C4-2B (cell line): ENCODE measurements around the gene ZXDA.

Experiments
- H3K27ac ChIP-seq: fragments of 450-650 bp; 2 replicates; pipeline ENCODE4 v1.5.1; 2017
- CTCF ChIP-seq: fragments of 450-650 bp; conservative IDR thresholded peaks from 2 replicates; pipeline ENCODE4 v1.5.1; 2017; ENCODE audit warnings: mild to moderate bottlenecking
- ZFX ChIP-seq: fragments of 450-650 bp; IDR thresholded peaks from 2 replicates; pipeline ENCODE4 v1.6.1; 2017

ZXDA gene, protein sequence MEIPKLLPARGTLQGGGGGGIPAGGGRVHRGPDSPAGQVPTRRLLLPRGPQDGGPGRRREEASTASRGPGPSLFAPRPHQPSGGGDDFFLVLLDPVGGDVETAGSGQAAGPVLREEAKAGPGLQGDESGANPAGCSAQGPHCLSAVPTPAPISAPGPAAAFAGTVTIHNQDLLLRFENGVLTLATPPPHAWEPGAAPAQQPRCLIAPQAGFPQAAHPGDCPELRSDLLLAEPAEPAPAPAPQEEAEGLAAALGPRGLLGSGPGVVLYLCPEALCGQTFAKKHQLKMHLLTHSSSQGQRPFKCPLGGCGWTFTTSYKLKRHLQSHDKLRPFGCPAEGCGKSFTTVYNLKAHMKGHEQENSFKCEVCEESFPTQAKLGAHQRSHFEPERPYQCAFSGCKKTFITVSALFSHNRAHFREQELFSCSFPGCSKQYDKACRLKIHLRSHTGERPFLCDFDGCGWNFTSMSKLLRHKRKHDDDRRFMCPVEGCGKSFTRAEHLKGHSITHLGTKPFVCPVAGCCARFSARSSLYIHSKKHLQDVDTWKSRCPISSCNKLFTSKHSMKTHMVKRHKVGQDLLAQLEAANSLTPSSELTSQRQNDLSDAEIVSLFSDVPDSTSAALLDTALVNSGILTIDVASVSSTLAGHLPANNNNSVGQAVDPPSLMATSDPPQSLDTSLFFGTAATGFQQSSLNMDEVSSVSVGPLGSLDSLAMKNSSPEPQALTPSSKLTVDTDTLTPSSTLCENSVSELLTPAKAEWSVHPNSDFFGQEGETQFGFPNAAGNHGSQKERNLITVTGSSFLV

GRCh38 chrX:57910287-57910912 lies at the start of gene ZXDA:
TSS of gene ZXDA (minus strand) at chrX:57910458. CDS start at chrX:57910420, 38 bp downstream.
- peak within 1 kb of the TSS; percentile 79 for H3K27ac ChIP-seq

DNA sequence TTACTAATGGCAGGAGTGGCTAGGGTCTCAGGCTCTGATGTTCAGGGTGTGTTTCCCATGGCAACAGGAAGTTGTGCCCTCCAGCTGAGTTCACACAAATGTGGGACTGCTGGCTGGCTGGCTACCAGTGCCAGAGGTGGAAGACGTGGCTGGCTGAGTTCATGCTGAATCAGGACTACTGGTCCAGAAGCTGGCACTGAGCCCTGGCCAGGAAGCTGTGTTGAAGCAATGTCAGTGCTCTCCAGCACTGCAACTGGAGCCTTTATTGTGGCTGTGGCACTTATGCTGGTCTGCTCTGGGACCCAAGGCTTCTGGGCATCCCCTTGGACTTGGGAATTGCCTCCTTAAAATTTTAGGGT lies 42.0 kb upstream of the ZXDA start:
- TF ChIP-seq CTCF (no peak), ZFX (no peak)
- no peak overlapping the region for H3K27ac ChIP-seq

- H3K27ac ChIP-seq: no peak overlapping the region
- TF ChIP-seq ZFX: no peak
These were observed 41.5 kb upstream of the ZXDA start for GRCh38 chrX:57951666-57952319.

DNA sequence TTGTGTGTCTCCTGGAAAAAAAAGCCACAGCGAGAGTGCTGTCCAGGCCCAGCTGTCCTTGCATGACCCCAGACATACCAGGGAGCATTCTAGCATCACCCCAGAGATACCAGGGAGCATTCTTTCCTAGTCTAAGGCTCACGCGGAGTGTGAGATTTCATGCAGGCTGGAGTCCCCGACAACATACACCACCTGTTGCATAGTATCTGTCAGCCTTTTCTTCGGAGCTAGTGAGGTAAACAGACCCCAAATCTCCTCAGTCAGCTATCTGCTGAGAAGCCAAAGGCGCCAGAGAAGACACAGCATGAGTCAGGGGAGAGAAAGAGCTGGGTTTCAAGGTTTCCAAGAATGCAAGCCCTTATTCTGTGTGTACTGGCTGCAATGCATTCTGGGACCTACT lies 23.1 kb upstream of the ZXDA start:
- no peak overlapping the region for H3K27ac ChIP-seq
- TF ChIP-seq ZFX (no peak), CTCF (no peak)

- TF ChIP-seq ZFX: no peak
- no peak for TF ChIP-seq CTCF
- H3K27ac ChIP-seq: no peak overlapping the region
These were observed 22.0 kb upstream of the ZXDA start for GRCh38 chrX:57932266-57932665.

DNA sequence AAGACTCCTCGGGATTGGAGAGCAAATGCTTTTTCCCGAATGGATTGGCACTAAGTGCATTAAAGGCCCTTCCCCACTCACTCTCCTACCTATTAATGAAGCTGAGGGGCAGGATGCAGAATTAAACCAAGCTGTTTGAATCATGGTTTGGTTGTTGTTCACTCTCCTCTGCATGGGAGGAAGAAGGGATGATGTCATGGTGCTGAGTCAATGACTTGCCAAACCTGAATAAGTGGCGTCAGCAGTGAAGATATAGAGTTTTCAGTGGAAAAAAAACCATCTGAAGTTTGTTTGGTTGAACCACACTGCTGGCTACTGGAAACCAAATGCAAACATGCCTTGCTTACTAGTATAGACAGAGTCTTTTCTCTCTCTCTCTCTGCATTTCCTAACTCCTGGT lies 19.8 kb upstream of the ZXDA start:
- TF ChIP-seq ZFX (no peak), CTCF (no peak)
- no peak overlapping the region for H3K27ac ChIP-seq

- no peak overlapping the region for H3K27ac ChIP-seq
- TF ChIP-seq CTCF (peak; percentile 59), ZFX (no peak)
These were observed 19.1 kb upstream of the ZXDA start for GRCh38 chrX:57929373-57929772.

DNA sequence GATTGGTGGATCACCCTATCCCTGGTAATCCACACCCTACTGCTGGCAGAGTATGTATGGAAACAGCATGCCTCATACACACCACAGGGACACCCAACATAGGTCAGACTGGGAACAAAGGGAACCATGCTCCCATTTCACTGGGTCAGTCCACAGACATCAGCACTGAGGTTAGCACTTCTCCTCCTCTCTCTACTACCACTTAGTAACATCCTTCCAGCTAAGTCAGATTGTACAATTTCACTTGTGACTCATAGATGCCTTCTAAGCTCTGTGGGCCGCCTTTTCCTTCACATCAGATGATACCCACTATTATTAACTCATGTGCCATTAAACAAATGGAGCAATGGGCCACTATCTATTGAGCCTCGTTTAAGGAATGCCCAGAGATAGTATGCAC lies 15.5 kb upstream of the ZXDA start:
- TF ChIP-seq CTCF (no peak), ZFX (no peak)
- H3K27ac ChIP-seq: no peak overlapping the region
